HCT116 (cell line): ENCODE results near the gene AP1AR. TPM values are rescaled to one million over a fixed set of nuclear protein-coding genes. Genes with fewer than 3 reads are reported as not detected.

ENCODE experiments used
- ATAC-seq: fragments of 200-7000 bp; cut with Tn5 transposase; 2 replicates; pipeline ENCODE4 v1.9.1; 2020; ENCODE audit warnings: mild to moderate bottlenecking, moderate library complexity
- BruUV-seq: library from RNA; stranded (reverse); fragments of 400-500 nt; replicated peaks from 2 replicates; lab custom pipeline; 2021; lab: Mats Ljungman, UMichigan
- CTCF ChIA-PET: fragments of 300-600 bp; sonication (Branson Sonifier 250); formaldehyde crosslinking; loops from one replicate; lab custom pipeline; 2021; ENCODE audit warnings: antibody characterized with exemption; lab: Charles Lee
- POLR2A ChIA-PET: fragments of 300-600, 350-600 bp; sonication (Branson Sonifier 250); formaldehyde crosslinking; loops from one replicate; lab custom pipeline; 2021; ENCODE audit warnings: antibody characterized with exemption; lab: Charles Lee
- RAD21 ChIA-PET, 2 experiments: fragments of 300-600 bp; sonication (Branson Sonifier 250); formaldehyde crosslinking; loops; one replicate each; lab custom pipeline; 2023; ENCODE audit warnings: low total read pairs in 2 of 2; ENCODE audit not compliant: uncharacterized antibody in 2 of 2, unreplicated experiment in 2 of 2, low non-redundant PET in 1 of 2; lab: Charles Lee
- DNase-seq: peaks from one replicate; pipeline ENCODE4 v3.0.0-alpha.2; 2010; ENCODE audit warnings: low read depth, low spot score
- H2AFZ ChIP-seq: fragments of 200-600 bp; shearing (Covaris generic), sonication (generic); 2 replicates; pipeline ENCODE4 v1.6.1; 2017; ENCODE audit warnings: low read depth, mixed run types, mixed read lengths, antibody characterized with exemption, low read length; ENCODE audit not compliant: poor library complexity, severe bottlenecking
- H3K27ac ChIP-seq: 2 replicates; pipeline ENCODE4 v1.5.1; 2012; ENCODE audit warnings: low read depth, low read length
- H3K27me3 ChIP-seq: fragments of 200-600 bp; sonication (generic); 2 replicates; pipeline ENCODE4 v1.6.1; 2016; ENCODE audit warnings: mixed run types, low read length, mixed read lengths; ENCODE audit not compliant: insufficient read depth
- H3K36me3 ChIP-seq, 2 experiments: fragments of 200-500 bp in 1 of 2; fragments of 200-600 bp in 1 of 2; sonication (Bioruptor generic) in 1 of 2; sonication (generic) in 1 of 2; 2 replicates each; pipeline versions ENCODE4 v1.5.1 to v1.6.1; 2014 to 2016; ENCODE audit warnings: low read length in 2 of 2, inconsistent platforms in 1 of 2, mixed read lengths in 1 of 2, mixed run types in 1 of 2; ENCODE audit not compliant: insufficient read depth in 2 of 2, control insufficient read depth in 1 of 2
- H3K4me1 ChIP-seq, 2 experiments: fragments of 200-600 bp in 1 of 2; sonication (generic) in 1 of 2; 2 replicates each; pipeline versions ENCODE4 v1.5.1 to v1.6.1; 2012 to 2017; ENCODE audit warnings: low read length in 2 of 2, inconsistent platforms in 1 of 2, mild to moderate bottlenecking in 1 of 2, mixed read lengths in 1 of 2, mixed run types in 1 of 2, moderate library complexity in 1 of 2; ENCODE audit not compliant: insufficient read depth in 2 of 2, control insufficient read depth in 1 of 2
- H3K4me2 ChIP-seq: fragments of 200-600 bp; sonication (generic); 2 replicates; pipeline ENCODE4 v1.6.1; 2017; ENCODE audit warnings: mixed run types, low read length, mixed read lengths
- H3K4me3 ChIP-seq, 2 experiments: fragments of 200-600 bp in 1 of 2; sonication (generic) in 1 of 2; replicated peaks in 1 of 2; 2 replicates each; pipeline ENCODE4 v1.5.1; 2011 to 2016; ENCODE audit warnings: low read length in 2 of 2, control low read depth in 1 of 2, low read depth in 1 of 2, mild to moderate bottlenecking in 1 of 2, mixed read lengths in 1 of 2, mixed run types in 1 of 2
- H3K79me2 ChIP-seq: fragments of 200-600 bp; sonication (generic); 2 replicates; pipeline ENCODE4 v1.6.1; 2017; ENCODE audit warnings: mild to moderate bottlenecking, mixed run types, low read length, moderate library complexity, mixed read lengths; ENCODE audit not compliant: insufficient read depth
- H3K9ac ChIP-seq: fragments of 200-600 bp; sonication (generic); 2 replicates; pipeline ENCODE4 v1.6.1; 2016; ENCODE audit warnings: low read length, mixed read lengths
- H3K9me2 ChIP-seq: fragments of 200-600 bp; sonication (generic), shearing (Covaris generic); 2 replicates; pipeline ENCODE4 v1.6.1; 2017; ENCODE audit warnings: mixed run types, mild to moderate bottlenecking, moderate library complexity; ENCODE audit not compliant: insufficient read depth
- H3K9me3 ChIP-seq, 2 experiments: fragments of 200-500 bp in 1 of 2; fragments of 200-600 bp in 1 of 2; sonication (Bioruptor generic) in 1 of 2; sonication (generic) in 1 of 2; 2 replicates each; pipeline ENCODE4 v1.6.1; 2014 to 2017; ENCODE audit warnings: low read length in 2 of 2, mixed read lengths in 2 of 2, inconsistent platforms in 1 of 2, low read depth in 1 of 2, mild to moderate bottlenecking in 1 of 2, mixed run types in 1 of 2, moderate library complexity in 1 of 2; ENCODE audit not compliant: control insufficient read depth in 1 of 2, insufficient read depth in 1 of 2
- H4K20me1 ChIP-seq: fragments of 200-600 bp; sonication (generic), shearing (Covaris generic); 2 replicates; pipeline ENCODE4 v1.6.1; 2017; ENCODE audit warnings: mixed run types, mild to moderate bottlenecking, moderate library complexity; ENCODE audit not compliant: insufficient read depth
- ATF3 ChIP-seq: IDR thresholded peaks from 2 replicates; pipeline ENCODE4 v1.6.1; 2012
- CBX3 ChIP-seq: IDR thresholded peaks from 2 replicates; pipeline ENCODE4 v1.6.1; 2012; ENCODE audit warnings: low read depth
- CTCF ChIP-seq, 3 experiments: fragments of 200-600 bp in 1 of 3; sonication (generic) in 1 of 3; IDR thresholded peaks in 2 of 3; conservative IDR thresholded peaks in 1 of 3; 2 replicates each; pipeline ENCODE4 v1.5.1; 2012 to 2017; ENCODE audit warnings: low read depth in 2 of 3, low read length in 2 of 3, antibody characterized with exemption in 1 of 3, borderline replicate concordance in 1 of 3, control low read depth in 1 of 3, mild to moderate bottlenecking in 1 of 3, mixed read lengths in 1 of 3, mixed run types in 1 of 3, moderate library complexity in 1 of 3; ENCODE audit not compliant: insufficient read depth in 1 of 3
- EGR1 ChIP-seq: IDR thresholded peaks from 2 replicates; pipeline ENCODE4 v1.6.1; 2012; ENCODE audit warnings: low read depth
- ELF1 ChIP-seq: IDR thresholded peaks from 2 replicates; pipeline ENCODE4 v1.6.1; 2012; ENCODE audit warnings: low read depth, borderline replicate concordance
- EZH2 ChIP-seq: fragments of 200-600 bp; sonication (generic); IDR thresholded peaks from 2 replicates; pipeline ENCODE4 v1.6.1; 2017; ENCODE audit warnings: antibody characterized with exemption, mixed run types
- EZH2phosphoT487 ChIP-seq: fragments of 200-600 bp; IDR thresholded peaks from 2 replicates; pipeline ENCODE4 v1.6.1; 2018; ENCODE audit warnings: antibody characterized with exemption, borderline replicate concordance
- FOSL1 ChIP-seq: IDR thresholded peaks from 2 replicates; pipeline ENCODE4 v1.6.1; 2012; ENCODE audit warnings: low read depth
- JUND ChIP-seq: IDR thresholded peaks from 2 replicates; pipeline ENCODE4 v1.6.1; 2012
- MAX ChIP-seq: IDR thresholded peaks from 2 replicates; pipeline ENCODE4 v1.6.1; 2012
- POLR2A ChIP-seq: IDR thresholded peaks from 2 replicates; pipeline ENCODE4 v1.7.0; 2011; ENCODE audit warnings: borderline replicate concordance; ENCODE audit not compliant: insufficient read depth, insufficient read length; ENCODE audit errors: extremely low read depth
- POLR2AphosphoS5 ChIP-seq: IDR thresholded peaks from 2 replicates; pipeline ENCODE4 v1.6.1; 2011; ENCODE audit warnings: mild to moderate bottlenecking, low read depth, low read length, moderate library complexity
- RAD21 ChIP-seq: IDR thresholded peaks from 2 replicates; pipeline ENCODE4 v1.6.1; 2012; ENCODE audit warnings: low read depth, mild to moderate bottlenecking
- REST ChIP-seq: IDR thresholded peaks from 2 replicates; pipeline ENCODE4 v1.6.1; 2012; ENCODE audit warnings: low read depth
- SP1 ChIP-seq: IDR thresholded peaks from 2 replicates; pipeline ENCODE4 v1.6.1; 2012; ENCODE audit warnings: low read depth
- TCF7L2 ChIP-seq: IDR thresholded peaks from 2 replicates; pipeline ENCODE4 v1.7.0; 2011; ENCODE audit warnings: borderline replicate concordance, inconsistent platforms; ENCODE audit not compliant: insufficient read depth, insufficient read length; ENCODE audit errors: extremely low read depth
- ZFX ChIP-seq: fragments of 450-650 bp; IDR thresholded peaks from 2 replicates; pipeline ENCODE4 v1.6.1; 2017
- ZNF274 ChIP-seq: fragments of 200-500 bp; sonication (Bioruptor generic); IDR thresholded peaks from 2 replicates; pipeline ENCODE4 v1.6.1; 2014; ENCODE audit warnings: mild to moderate bottlenecking, low read depth, low read length, inconsistent platforms
- intact Hi-C: fragments of 100-400 bp; cut with micrococcal nuclease; formaldehyde crosslinking; loops from 2 replicates; pipeline ENCODE4 v1.10.0; 2022
- total RNA-seq: library from RNA; stranded (reverse); gene quantifications from one replicate; pipeline ENCODE4 v1.2.1, GENCODE V29; 2021; ENCODE audit not compliant: unreplicated experiment

The AP1AR gene
- total RNA-seq, 1 experiment from 2014 or later: 56.7 TPM

- no peaks in the 10 kb centered on the region for H3K36me3 ChIP-seq
- no peak overlapping the region for H2AFZ ChIP-seq
- no peaks in the 10 kb centered on the region for H3K79me2 ChIP-seq
- BruUV-seq: no TSS peak
- RAD21 ChIA-PET: no interaction called here
- H3K9me2 ChIP-seq: no peaks in the 10 kb centered on the region
- H4K20me1 ChIP-seq: no peaks in the 10 kb centered on the region
- no peak overlapping the region for H3K4me3 ChIP-seq
- no peak overlapping the region for H3K27ac ChIP-seq
- TF ChIP-seq TCF7L2 (no peak), POLR2A (no peak), EZH2 (no peak), ZNF274 (no peak), JUND (no peak), MAX (no peak), EGR1 (no peak), FOSL1 (no peak), SP1 (no peak), ATF3 (no peak), REST (no peak), POLR2AphosphoS5 (no peak), ELF1 (no peak), RAD21 (no peak), ZFX (no peak), CBX3 (no peak), EZH2phosphoT487 (no peak), CTCF (IDR thresholded peaks at IDR 0.05 in 2 of 3, conservative IDR thresholded peaks at IDR 0.05 in 1 of 3; ENCODE audit: borderline replicate concordance in 1 of 3, insufficient read depth in 1 of 3, low read depth in 2 of 3, low read length in 2 of 3) (no peak)
- TF ChIP-seq, all 23 proteins: peak for 0
- ATAC-seq (no peak), DNase-seq (no peak)
- no peaks in the 10 kb centered on the region for H3K9me3 ChIP-seq
- no peak overlapping the region for H3K4me2 ChIP-seq
- POLR2A ChIA-PET: no interaction called here
- intact Hi-C loops: no loop called here
- no peak overlapping the region for H3K9ac ChIP-seq
- peaks cover 0 to 8% of the 10 kb centered on the region in 2 experiments; a peak in 2 of 4 replicates for H3K4me1 ChIP-seq
- H3K27me3 ChIP-seq: no peaks in the 10 kb centered on the region
- CTCF ChIA-PET: no interaction called here
These were observed 47.1 kb upstream of the AP1AR start for GRCh38 chr4:112184438-112184837.
